H1 (cell line): ENCODE data around the gene TBC1D22A. TPM values are rescaled to one million over a fixed set of nuclear protein-coding genes. Genes with fewer than 3 reads are reported as not detected.

Experiments used
- GABPA ChIP-seq: IDR thresholded peaks from 2 replicates; pipeline ENCODE4 v1.6.1; 2011; ENCODE audit warnings: mild to moderate bottlenecking, low read length, moderate library complexity, borderline replicate concordance; ENCODE audit not compliant: insufficient read depth
- KDM1A ChIP-seq: fragments of 200-600, 300-600 bp; sonication (generic); IDR thresholded peaks from 2 replicates; pipeline ENCODE4 v1.7.1; 2016; ENCODE audit warnings: mild to moderate bottlenecking, low read length, borderline replicate concordance
- POLR2AphosphoS5 ChIP-seq: IDR thresholded peaks from 2 replicates; pipeline ENCODE4 v1.6.1; 2011; ENCODE audit warnings: low read depth, low read length
- POU5F1 ChIP-seq: IDR thresholded peaks from 2 replicates; pipeline ENCODE4 v1.6.1; 2011; ENCODE audit warnings: low read depth, mild to moderate bottlenecking, low read length, moderate library complexity
- TEAD4 ChIP-seq: IDR thresholded peaks from 2 replicates; pipeline ENCODE4 v1.6.1; 2012; ENCODE audit warnings: low read depth, low read length, inconsistent platforms, mixed read lengths
- polyA plus RNA-seq, 7 experiments: library from polyadenylated mRNA; depleted of rRNA in 3 of 7; stranded (reverse) in 5 of 7; unstranded in 2 of 7; fragments of >200 nt in 5 of 7; fragments of 200-250 nt in 2 of 7; gene quantifications; 1 replicate in 5 of 7; 2 replicates in 1 of 7; 4 replicates in 1 of 7; pipeline versions ENCODE4 v1.2.1 to v1.2.3, GENCODE V29; 2011 to 2013; ENCODE audit warnings: missing spikeins in 2 of 7, mixed read lengths in 2 of 7
- total RNA-seq: library from RNA; stranded (reverse); fragmentation: NEBNext Ultra II Directional; extraction: Animal tissue kit (Norgen Biotek cat#: 25700); gene quantifications from 2 replicates; pipeline ENCODE4 v1.2.1, GENCODE V29; 2021

TBC1D22A gene
- total and polyA plus RNA-seq, 2 of the 8 experiments (the other 6 are each of a cell fraction or from before 2014, with no cell fraction given) = 11.9 to 18.4 TPM

- TF ChIP-seq KDM1A = no peak
- TF ChIP-seq GABPA = no peak
- TF ChIP-seq POLR2AphosphoS5 = no peak
- TF ChIP-seq TEAD4 = no peak
- no peak for TF ChIP-seq POU5F1
These were observed 309.6 kb downstream of the TBC1D22A start (continued) for GRCh38 chr22:47071807-47072641.
